Activated B cell treated with CpG ODN at 0.5 μM for 24 hours (primary cell): ENCODE data around the gene TMEM244. TPM values are rescaled to one million over a fixed set of nuclear protein-coding genes. Genes with fewer than 3 reads are reported as not detected.
A peak's percentile ranks its signal among the peaks of the same experiment; 100 is the strongest.
"Not testable (repeated sequence)": the region's sequence is repeated elsewhere in the genome, so short reads cannot be mapped to it uniquely, and the experiment has no call there.

ENCODE experiments used
- ATAC-seq: fragments of 200-7000 bp; cut with Tn5 transposase; one replicate; pipeline ENCODE4 v1.10.0; 2021; ENCODE audit warnings: low read depth, mild to moderate bottlenecking, moderate library complexity
- CTCF ChIA-PET: fragments of 350-600 bp; sonication (Branson Sonifier 250); formaldehyde crosslinking; loops from one replicate; lab custom pipeline; 2021; ENCODE audit warnings: antibody characterized with exemption; lab: Charles Lee
- POLR2A ChIA-PET: fragments of 350-600 bp; sonication (Branson Sonifier 250); formaldehyde crosslinking; loops from one replicate; lab custom pipeline; 2021; ENCODE audit warnings: antibody characterized with exemption; lab: Charles Lee
- DNase-seq: peaks from one replicate; pipeline ENCODE4 v3.0.0; 2022
- H3K27ac Mint-ChIP-seq: one replicate; pipeline ENCODE4 v1.8.0; 2020; ENCODE audit warnings: mixed read lengths
- H3K27me3 Mint-ChIP-seq: one replicate; pipeline ENCODE4 v1.8.0; 2021; ENCODE audit warnings: mixed read lengths
- H3K36me3 Mint-ChIP-seq: one replicate; pipeline ENCODE4 v1.8.0; 2021; ENCODE audit warnings: low read depth, mixed read lengths
- H3K4me1 Mint-ChIP-seq: one replicate; pipeline ENCODE4 v1.8.0; 2021; ENCODE audit warnings: mixed read lengths
- H3K4me3 Mint-ChIP-seq: one replicate; pipeline ENCODE4 v1.8.0; 2020; ENCODE audit warnings: mild to moderate bottlenecking, mixed read lengths
- H3K9me3 Mint-ChIP-seq: one replicate; pipeline ENCODE4 v1.8.0; 2020; ENCODE audit warnings: mixed read lengths
- intact Hi-C: fragments of 100-400 bp; cut with micrococcal nuclease; formaldehyde crosslinking; loops from one replicate; pipeline ENCODE4 v1.15.1; 2024
- total RNA-seq: library from RNA; stranded (reverse); gene quantifications from 2 replicates; pipeline ENCODE4 v1.2.3, GENCODE V29; 2022
- TF ChIP-seq, protein P1 (sequence below): fragments of 200-600 bp; IDR thresholded peaks from one replicate; pipeline ENCODE4 v1.8.0; 2022; ENCODE audit warnings: antibody characterized with exemption, mild to moderate bottlenecking

Gene TMEM244
- total RNA-seq, 1 donor from 2014 or later: not detected

DNA sequence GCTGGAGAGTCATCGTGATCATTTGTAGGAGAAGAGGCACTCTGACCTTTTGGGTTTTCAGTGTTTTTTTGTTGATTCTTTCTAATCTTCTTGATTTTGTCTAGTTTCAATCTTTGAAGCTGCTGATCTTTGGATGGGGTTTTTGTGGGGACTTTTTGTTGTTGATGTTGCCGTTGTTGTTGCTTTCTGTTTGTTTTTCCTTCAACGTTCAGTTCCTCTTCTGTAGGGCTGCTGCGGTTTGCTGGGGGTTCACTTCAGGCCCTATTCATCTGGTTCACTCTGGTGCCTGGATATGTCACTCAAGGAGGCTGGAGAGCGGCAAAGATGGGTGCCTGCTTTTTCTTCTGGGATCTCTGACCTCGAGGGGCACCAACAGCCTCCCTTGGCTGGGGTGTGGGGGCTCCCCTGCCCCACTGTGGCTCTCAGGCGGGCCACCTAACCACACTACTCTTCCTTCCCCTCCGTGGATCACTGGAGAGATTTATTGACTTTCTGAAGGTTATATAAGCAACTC is 21.5 kb upstream of the TMEM244 start:
- CTCF ChIA-PET: interaction anchor here (1.8 kb wide), 1 partner anchor 12 kb away, joined by 4 read pairs; no protein-coding TSS in a partner anchor
- H3K4me3 Mint-ChIP-seq: peak overlapping the region; percentile 66
- DNase-seq: peak; percentile 17

DNA sequence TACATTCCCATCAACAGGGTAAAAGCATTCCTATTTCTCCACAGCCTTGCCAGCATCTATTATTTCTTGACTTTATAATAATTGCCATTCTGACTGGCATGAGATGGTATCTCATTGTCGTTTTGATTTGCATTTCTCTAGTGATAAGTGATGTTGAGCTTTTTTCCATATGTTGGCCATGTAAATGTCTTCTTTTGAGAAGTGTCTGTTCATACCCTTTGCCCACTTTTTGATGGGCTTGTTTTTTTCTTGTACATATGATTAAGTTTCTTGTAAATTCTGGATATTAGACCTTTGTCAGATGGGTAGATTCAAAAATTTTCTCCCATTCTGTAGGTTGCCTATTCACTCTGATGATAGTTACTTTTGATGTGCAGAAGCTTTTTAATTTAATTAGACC is 16.8 kb upstream of the TMEM244 start:
- H3K4me3 Mint-ChIP-seq, DNase-seq, ATAC-seq, H3K27me3 Mint-ChIP-seq, H3K9me3 Mint-ChIP-seq, H3K27ac Mint-ChIP-seq, H3K36me3 Mint-ChIP-seq, POLR2A ChIA-PET, CTCF ChIA-PET: not testable (repeated sequence)
- intact Hi-C loops: loop anchor here (5.0 to 10.0 kb wide), 2 partner anchors 386 to 387 kb away; no protein-coding TSS in a partner anchor
- H3K4me1 Mint-ChIP-seq: peaks cover 46% of the 10 kb centered on the region

More for the DNA sequence above, 21.5 kb upstream of the TMEM244 start:
- TF ChIP-seq, protein P1, sequence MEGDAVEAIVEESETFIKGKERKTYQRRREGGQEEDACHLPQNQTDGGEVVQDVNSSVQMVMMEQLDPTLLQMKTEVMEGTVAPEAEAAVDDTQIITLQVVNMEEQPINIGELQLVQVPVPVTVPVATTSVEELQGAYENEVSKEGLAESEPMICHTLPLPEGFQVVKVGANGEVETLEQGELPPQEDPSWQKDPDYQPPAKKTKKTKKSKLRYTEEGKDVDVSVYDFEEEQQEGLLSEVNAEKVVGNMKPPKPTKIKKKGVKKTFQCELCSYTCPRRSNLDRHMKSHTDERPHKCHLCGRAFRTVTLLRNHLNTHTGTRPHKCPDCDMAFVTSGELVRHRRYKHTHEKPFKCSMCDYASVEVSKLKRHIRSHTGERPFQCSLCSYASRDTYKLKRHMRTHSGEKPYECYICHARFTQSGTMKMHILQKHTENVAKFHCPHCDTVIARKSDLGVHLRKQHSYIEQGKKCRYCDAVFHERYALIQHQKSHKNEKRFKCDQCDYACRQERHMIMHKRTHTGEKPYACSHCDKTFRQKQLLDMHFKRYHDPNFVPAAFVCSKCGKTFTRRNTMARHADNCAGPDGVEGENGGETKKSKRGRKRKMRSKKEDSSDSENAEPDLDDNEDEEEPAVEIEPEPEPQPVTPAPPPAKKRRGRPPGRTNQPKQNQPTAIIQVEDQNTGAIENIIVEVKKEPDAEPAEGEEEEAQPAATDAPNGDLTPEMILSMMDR: no peak
- peak; percentile 74 for ATAC-seq
- Mint-ChIP-seq H3K27ac (peak overlapping the region; percentile 83), H3K36me3 (peaks cover 3% of the 10 kb centered on the region), H3K27me3 (no peaks in the 10 kb centered on the region), H3K4me1 (peaks cover 27% of the 10 kb centered on the region), H3K9me3 (no peaks in the 10 kb centered on the region)
- intact Hi-C loops: loop anchor here (1.0 to 2.0 kb wide), 3 partner anchors 8 to 138 kb away; no protein-coding TSS in a partner anchor
- POLR2A ChIA-PET: no interaction called here

DNA sequence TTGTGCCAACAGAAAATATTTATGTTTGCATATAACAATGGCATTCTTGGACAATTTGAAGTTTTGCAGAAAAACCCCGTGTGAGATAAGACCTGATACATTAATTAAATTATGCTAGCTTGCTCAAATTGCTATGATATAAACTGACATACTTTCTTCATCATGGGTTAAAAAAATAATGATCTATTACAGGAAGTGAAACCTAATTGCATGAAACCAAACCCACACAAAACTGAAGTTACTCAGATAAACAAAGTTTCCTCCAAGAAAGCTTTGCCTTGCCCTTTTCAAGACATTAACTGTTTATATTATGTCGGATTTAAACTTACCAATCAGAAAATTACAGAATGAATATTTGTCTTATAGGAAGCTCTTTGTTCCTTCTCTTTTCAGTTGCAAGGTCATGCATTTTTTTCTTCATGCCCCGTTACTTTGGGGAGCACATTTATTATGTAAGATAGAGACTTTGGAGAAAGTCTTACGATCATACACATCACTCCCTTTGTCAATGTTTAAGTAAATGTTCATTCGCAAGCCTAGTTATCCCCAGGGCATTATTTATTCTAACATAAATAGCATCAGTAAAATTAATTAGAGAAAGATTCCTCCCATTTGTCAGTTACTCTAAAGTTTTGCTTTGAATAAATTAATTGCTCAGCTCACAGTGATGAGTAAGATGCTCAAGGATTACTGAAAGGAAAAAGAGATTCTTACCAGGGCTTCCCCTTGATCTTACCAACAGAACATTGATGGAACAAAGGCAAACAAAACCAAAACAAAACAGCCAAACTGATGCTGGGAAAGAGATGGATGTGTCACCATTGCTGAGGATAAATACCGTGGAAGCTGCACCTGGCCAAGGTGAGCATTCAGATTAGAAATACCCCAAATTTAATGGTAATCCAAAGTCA is 14.8 kb upstream of the TMEM244 start:
- peaks cover 29% of the 10 kb centered on the region for H3K4me1 Mint-ChIP-seq
- POLR2A ChIA-PET: interaction anchor here (0.5 to 1.2 kb wide), 4 partner anchors 8 to 38 kb away, joined by 3 to 4 read pairs (median 3); no protein-coding TSS in a partner anchor
- TF ChIP-seq, protein P1: no peak
- H3K9me3 Mint-ChIP-seq: no peaks in the 10 kb centered on the region
- peak overlapping the region; percentile 27 for H3K27ac Mint-ChIP-seq
- intact Hi-C loops: loop anchor here (2.0 to 10.0 kb wide), 3 partner anchors 13 to 389 kb away; no protein-coding TSS in a partner anchor
- peaks cover 1% of the 10 kb centered on the region for H3K36me3 Mint-ChIP-seq
- CTCF ChIA-PET: no interaction called here
- no peaks in the 10 kb centered on the region for H3K27me3 Mint-ChIP-seq
- no peak for DNase-seq
- peak; percentile 72 for ATAC-seq
- H3K4me3 Mint-ChIP-seq: peak overlapping the region; percentile 52

DNA sequence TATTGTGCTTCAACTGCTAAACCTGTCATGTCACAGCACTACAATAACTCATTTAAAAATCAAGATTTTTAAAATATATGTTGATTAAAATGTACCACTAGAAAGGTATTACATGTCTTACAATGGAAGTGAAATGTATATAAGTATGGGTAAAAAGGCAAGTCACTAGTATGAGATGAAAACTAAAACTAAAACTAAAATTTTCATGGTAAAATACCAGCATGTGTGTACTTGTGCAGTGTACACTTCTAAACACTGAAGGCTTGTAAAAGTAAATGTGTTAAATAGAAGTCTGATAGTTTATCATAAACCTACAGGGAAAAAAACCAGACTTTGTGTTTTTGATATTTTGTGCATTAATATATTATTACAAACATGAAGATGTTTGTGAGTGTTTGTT is 13.7 kb upstream of the TMEM244 start:
- Mint-ChIP-seq H3K36me3 (no peaks in the 10 kb centered on the region), H3K27me3 (no peaks in the 10 kb centered on the region), H3K4me3 (peak overlapping the region; percentile 52), H3K27ac (no peak overlapping the region), H3K4me1 (peaks cover 27% of the 10 kb centered on the region), H3K9me3 (no peaks in the 10 kb centered on the region)
- TF ChIP-seq, protein P1: no peak
- ChIA-PET CTCF (no interaction called here), POLR2A (interaction anchor here (1.1 to 1.2 kb wide), 2 partner anchors 14 to 16 kb away, joined by 3 read pairs; no protein-coding TSS in a partner anchor)
- ATAC-seq: no peak
- intact Hi-C loops: loop anchor here (1.0 to 10.0 kb wide), 4 partner anchors 7 to 390 kb away; no protein-coding TSS in a partner anchor
- no peak for DNase-seq

DNA sequence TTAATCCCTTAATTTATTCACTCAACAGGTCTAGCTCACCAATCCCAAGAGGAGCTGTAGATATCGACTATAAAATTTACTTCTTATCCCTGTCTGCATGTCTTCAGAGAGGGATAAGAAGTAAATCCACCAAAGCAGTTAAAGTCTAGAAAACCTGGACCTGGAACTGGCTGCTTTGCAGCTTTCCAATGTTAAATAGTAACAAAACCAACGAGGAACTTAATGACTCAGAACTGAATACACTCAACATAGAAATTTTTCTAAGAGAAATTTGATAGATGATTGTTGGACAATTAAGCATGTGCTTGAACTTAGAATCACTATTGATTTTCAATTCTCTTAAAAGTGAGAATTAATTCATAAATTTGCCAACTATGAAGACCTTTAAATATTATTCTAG is 11.5 kb upstream of the TMEM244 start:
- POLR2A ChIA-PET: no interaction called here
- ATAC-seq (no peak), DNase-seq (no peak)
- CTCF ChIA-PET: no interaction called here
- no peaks in the 10 kb centered on the region for H3K9me3 Mint-ChIP-seq
- intact Hi-C loops: loop anchor here (10.0 kb wide), 1 partner anchor 392 kb away; no protein-coding TSS in a partner anchor
- no peaks in the 10 kb centered on the region for H3K27me3 Mint-ChIP-seq
- no peak overlapping the region for H3K27ac Mint-ChIP-seq
- H3K36me3 Mint-ChIP-seq: no peaks in the 10 kb centered on the region
- TF ChIP-seq, protein P1: no peak
- H3K4me1 Mint-ChIP-seq: peaks cover 33% of the 10 kb centered on the region
- H3K4me3 Mint-ChIP-seq: no peak overlapping the region
